Activated CD8-positive, alpha-beta T cell treated with anti-CD3 and anti-CD28 coated beads for 36 hours (primary cell): Measurements from ENCODE around the gene HELT. TPM values are rescaled to one million over a fixed set of nuclear protein-coding genes. Genes with fewer than 3 reads are reported as not detected.

Experiments
- ATAC-seq: fragments of 200-7000 bp; cut with Tn5 transposase; one replicate; pipeline ENCODE4 v1.10.0; 2021; ENCODE audit warnings: mild to moderate bottlenecking, moderate library complexity
- CTCF ChIA-PET: fragments of 350-600 bp; sonication (Branson Sonifier 250); formaldehyde crosslinking; loops from one replicate; lab custom pipeline; 2021; ENCODE audit warnings: antibody characterized with exemption; lab: Charles Lee
- POLR2A ChIA-PET: fragments of 350-600 bp; sonication (Branson Sonifier 250); formaldehyde crosslinking; loops from one replicate; lab custom pipeline; 2021; ENCODE audit warnings: antibody characterized with exemption; lab: Charles Lee
- DNase-seq: peaks from one replicate; pipeline ENCODE4 v3.0.0-alpha.2; 2020
- H3K27ac Mint-ChIP-seq: one replicate; pipeline ENCODE4 v1.8.0; 2021; ENCODE audit warnings: mild to moderate bottlenecking, mixed read lengths
- H3K27me3 Mint-ChIP-seq: one replicate; pipeline ENCODE4 v1.8.0; 2021; ENCODE audit warnings: mixed read lengths
- H3K36me3 Mint-ChIP-seq: one replicate; pipeline ENCODE4 v1.8.0; 2021; ENCODE audit warnings: low read depth, mixed read lengths
- H3K4me1 Mint-ChIP-seq: one replicate; pipeline ENCODE4 v1.8.0; 2021; ENCODE audit warnings: low read depth, mixed read lengths
- H3K4me3 Mint-ChIP-seq: one replicate; pipeline ENCODE4 v1.8.0; 2021; ENCODE audit warnings: mild to moderate bottlenecking, moderate library complexity, mixed read lengths
- H3K9me3 Mint-ChIP-seq: one replicate; pipeline ENCODE4 v1.8.0; 2021; ENCODE audit warnings: mixed read lengths
- intact Hi-C: fragments of 100-400 bp; cut with micrococcal nuclease; formaldehyde crosslinking; loops from one replicate; pipeline ENCODE4 v1.10.0; 2022
- total RNA-seq, 2 experiments: library from RNA; stranded (reverse); gene quantifications; one replicate each; pipeline ENCODE4 v1.2.3, GENCODE V29; 2021
- TF ChIP-seq, protein P1 (sequence below): fragments of 200-600 bp; IDR thresholded peaks from one replicate; pipeline ENCODE4 v1.8.0; 2022; ENCODE audit warnings: antibody characterized with exemption, mild to moderate bottlenecking

HELT gene
- total RNA-seq, 2 experiments from 2014 or later, result not detected

DNA sequence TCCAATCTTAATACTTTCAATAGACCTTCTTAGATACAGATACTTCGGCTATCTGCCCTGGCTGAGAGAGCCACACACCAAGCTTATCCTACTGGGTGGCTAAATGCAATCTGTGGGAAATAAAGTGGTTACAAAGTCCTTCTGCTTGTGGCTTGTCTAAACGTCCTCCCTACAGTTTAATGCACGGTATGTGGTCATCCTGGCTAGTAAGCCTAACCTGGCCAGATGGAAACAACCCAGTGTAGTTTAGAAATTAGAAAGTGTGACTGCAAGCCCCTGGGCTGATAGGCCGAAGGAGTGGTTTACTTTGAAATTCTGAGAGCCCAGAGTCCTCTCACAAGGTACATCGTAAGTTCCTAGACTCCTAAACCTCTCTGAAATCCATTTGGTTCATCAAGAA lies 47.9 kb downstream of the HELT start:
- H3K4me3 Mint-ChIP-seq, result no peak overlapping the region
- DNase-seq, result no peak
- intact Hi-C loops, result no loop called here
- H3K4me1 Mint-ChIP-seq, result no peaks in the 10 kb centered on the region
- H3K36me3 Mint-ChIP-seq, result no peaks in the 10 kb centered on the region
- POLR2A ChIA-PET, result no interaction called here
- peaks cover 12% of the 10 kb centered on the region for H3K27me3 Mint-ChIP-seq
- TF ChIP-seq, protein P1, sequence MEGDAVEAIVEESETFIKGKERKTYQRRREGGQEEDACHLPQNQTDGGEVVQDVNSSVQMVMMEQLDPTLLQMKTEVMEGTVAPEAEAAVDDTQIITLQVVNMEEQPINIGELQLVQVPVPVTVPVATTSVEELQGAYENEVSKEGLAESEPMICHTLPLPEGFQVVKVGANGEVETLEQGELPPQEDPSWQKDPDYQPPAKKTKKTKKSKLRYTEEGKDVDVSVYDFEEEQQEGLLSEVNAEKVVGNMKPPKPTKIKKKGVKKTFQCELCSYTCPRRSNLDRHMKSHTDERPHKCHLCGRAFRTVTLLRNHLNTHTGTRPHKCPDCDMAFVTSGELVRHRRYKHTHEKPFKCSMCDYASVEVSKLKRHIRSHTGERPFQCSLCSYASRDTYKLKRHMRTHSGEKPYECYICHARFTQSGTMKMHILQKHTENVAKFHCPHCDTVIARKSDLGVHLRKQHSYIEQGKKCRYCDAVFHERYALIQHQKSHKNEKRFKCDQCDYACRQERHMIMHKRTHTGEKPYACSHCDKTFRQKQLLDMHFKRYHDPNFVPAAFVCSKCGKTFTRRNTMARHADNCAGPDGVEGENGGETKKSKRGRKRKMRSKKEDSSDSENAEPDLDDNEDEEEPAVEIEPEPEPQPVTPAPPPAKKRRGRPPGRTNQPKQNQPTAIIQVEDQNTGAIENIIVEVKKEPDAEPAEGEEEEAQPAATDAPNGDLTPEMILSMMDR, result no peak
- H3K9me3 Mint-ChIP-seq, result peaks cover 2% of the 10 kb centered on the region
- no peak overlapping the region for H3K27ac Mint-ChIP-seq
- no peak for ATAC-seq
- CTCF ChIA-PET, result no interaction called here

DNA sequence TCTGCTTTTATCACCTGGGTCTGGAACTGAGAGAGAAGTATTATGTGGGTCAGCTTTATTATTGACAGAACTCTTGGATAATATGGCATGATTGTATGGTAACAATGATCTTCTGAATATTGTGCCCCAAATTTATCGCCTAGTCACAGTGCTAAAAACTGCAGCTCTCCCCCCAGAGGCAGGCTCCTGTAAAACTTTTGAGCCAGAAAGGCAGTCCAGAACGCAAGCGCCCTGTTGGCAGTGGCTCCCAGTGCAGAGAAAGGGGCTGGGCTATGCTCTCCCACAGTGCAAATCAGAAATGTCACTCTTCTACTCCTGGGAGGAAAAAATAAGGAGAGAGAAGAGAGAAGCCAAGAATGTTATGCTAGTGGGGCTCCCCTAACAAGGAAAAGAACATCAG lies 50.5 kb downstream of the HELT start:
- no peak for DNase-seq
- no peak overlapping the region for H3K27ac Mint-ChIP-seq
- no peaks in the 10 kb centered on the region for H3K4me1 Mint-ChIP-seq
- TF ChIP-seq, protein P1, result no peak
- H3K9me3 Mint-ChIP-seq, result no peaks in the 10 kb centered on the region
- H3K36me3 Mint-ChIP-seq, result no peaks in the 10 kb centered on the region
- intact Hi-C loops, result no loop called here
- H3K27me3 Mint-ChIP-seq, result peaks cover 9% of the 10 kb centered on the region
- CTCF ChIA-PET, result no interaction called here
- POLR2A ChIA-PET, result no interaction called here
- no peak for ATAC-seq
- no peak overlapping the region for H3K4me3 Mint-ChIP-seq

Other genes starting within 250 kb of the HELT start
- 10 to 100 TPM; 12.8 to 13.1 TPM for gene ACSL1, start 192.5 kb upstream of the HELT start, total RNA-seq
- gene SLC25A4, start 124.8 kb downstream of the HELT start, total RNA-seq, result 1 to 10 TPM; 8.5 to 8.7 TPM
- 10 to 100 TPM; 48.5 to 50.3 TPM for gene CFAP97, start 185.5 kb downstream of the HELT start, total RNA-seq
- gene SNX25, start 191.1 kb downstream of the HELT start, total RNA-seq, result 10 to 100 TPM; 24.0 to 24.3 TPM